Inflammatory macrophage treated with lipopolysaccharide for 4 hours (primary cell): ENCODE data around the gene GRM8.

Experiments used
- DNase-seq: peaks from one replicate; pipeline ENCODE4 v3.0.0-alpha.2; 2020

GRM8 gene

GRCh38 chr7:126656165-126656564 is 596.6 kb downstream of the GRM8 start:
- DNase-seq = no peak

DNA sequence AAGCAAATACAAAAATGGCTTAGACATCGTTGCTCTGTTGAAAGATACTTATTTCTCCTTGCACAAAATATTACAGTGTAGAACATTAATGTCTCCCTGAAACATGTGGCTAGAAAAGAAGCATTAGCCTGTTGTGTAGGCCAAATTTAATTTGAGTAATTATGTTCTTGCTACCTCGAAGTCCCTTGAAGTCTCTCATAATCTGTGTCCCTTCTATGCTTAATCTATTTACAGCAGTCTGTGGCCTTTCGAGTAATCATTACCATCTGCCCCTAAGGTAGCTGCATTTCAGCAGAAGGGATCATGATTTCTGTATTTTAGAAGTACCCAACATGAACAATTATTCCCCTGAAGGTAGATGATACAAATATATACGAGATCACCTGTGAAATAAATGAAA is 615.2 kb downstream of the GRM8 start:
- DNase-seq = no peak

DNA sequence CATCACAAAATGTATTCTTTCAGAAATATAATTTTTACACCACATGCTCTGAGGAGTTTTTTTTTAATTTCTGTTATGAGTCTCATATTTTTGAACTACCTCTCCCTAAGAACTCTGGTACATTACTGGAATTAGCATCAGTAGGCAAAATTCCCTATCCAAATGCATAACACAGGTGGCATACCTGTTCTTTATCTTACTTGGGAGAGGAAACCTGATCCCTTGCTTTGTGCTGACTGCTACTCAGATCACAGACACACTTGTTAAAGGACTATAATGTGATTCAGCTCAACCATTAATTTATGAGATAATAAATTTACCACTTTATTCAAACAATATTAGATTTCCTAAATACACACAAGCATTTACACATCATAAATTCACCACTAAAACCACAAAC is 617.2 kb downstream of the GRM8 start:
- no peak for DNase-seq

DNA sequence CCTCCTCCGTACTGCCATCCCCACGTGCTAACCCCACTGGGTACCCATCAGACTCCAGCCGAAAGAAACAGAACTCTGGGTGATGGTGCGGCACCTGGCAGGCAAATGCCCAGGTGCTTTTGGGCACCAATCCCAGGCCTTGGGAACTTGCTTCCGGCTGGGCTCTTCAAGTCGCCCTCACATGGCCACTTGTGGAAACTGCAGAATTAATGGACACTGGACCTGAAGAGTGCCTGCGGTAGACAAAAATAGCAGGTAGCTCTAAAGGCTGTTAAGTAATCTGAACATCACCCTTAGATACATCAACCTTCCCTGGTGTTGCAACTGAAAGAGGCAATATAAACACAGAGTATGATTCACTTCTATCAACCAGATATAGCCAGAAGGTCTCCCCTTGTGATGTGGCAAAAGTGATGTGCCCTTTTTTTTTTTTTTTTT is 644.4 kb downstream of the GRM8 start:
- DNase-seq = no peak

GRCh38 chr7:126606331-126606730 is 646.4 kb downstream of the GRM8 start:
- DNase-seq = no peak

- DNase-seq = no peak
These were observed 647.2 kb downstream of the GRM8 start for GRCh38 chr7:126605553-126605952.

DNA sequence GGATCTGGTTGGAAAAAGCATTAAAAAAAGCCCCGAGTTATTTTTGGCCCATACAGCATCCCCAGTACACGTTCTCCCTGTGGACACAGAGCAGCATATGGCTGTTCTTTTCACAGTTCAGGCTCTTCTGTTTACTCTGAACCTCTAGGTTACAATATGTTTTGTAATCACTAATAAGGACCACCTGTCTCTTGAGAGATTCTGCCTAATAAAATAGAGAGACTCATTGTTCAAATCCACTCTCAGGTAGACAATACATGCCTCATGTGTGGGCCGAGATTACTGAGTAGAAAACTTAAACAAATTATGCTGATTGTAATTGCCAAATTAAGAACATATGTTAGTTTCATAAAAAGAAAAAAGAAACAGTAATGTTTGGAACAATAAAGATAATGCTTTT is 647.7 kb downstream of the GRM8 start:
- DNase-seq = no peak

DNA sequence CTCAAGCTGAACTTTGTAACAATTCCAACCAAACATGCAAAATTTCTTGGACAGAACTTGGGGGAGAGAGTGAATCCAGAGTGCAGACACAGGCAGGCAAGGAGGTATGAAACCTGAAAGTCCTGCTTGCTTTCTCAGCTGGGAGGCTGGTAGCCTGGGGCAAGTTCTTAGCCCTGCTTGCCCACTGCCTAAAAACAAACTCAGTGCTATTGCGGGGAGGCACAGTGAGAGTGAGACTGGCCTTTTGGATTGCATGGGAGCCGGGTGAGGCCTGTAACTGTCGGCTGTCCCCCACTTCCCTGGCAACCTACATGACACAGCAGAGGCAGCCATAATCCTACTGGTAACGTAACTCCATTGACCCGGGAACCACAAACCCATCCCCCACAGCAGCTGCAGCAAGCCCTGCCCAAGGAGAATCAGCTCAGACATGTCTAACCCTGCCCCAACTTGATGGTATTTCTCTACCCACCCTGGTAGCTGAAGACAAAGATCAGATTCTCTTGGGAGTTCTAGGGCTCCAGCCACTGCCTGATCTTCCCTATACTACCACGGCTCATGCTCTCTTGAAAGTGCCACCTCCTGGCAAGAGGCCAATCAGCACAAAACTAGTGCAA is 663.6 kb downstream of the GRM8 start:
- no peak for DNase-seq

- DNase-seq = no peak
These were observed 674.4 kb downstream of the GRM8 start for GRCh38 chr7:126578338-126578737.

- DNase-seq = no peak
These were observed 678.2 kb downstream of the GRM8 start for GRCh38 chr7:126574276-126575250.

GRCh38 chr7:126570845-126571244 is 681.9 kb downstream of the GRM8 start:
- DNase-seq = no peak

GRCh38 chr7:126569402-126569801 is 683.3 kb downstream of the GRM8 start:
- no peak for DNase-seq

GRCh38 chr7:126557271-126557670 is 695.5 kb downstream of the GRM8 start:
- DNase-seq = no peak

GRCh38 chr7:126541406-126541805 is 711.3 kb downstream of the GRM8 start:
- DNase-seq = no peak

GRCh38 chr7:126535176-126535575 is 717.6 kb downstream of the GRM8 start:
- no peak for DNase-seq

DNA sequence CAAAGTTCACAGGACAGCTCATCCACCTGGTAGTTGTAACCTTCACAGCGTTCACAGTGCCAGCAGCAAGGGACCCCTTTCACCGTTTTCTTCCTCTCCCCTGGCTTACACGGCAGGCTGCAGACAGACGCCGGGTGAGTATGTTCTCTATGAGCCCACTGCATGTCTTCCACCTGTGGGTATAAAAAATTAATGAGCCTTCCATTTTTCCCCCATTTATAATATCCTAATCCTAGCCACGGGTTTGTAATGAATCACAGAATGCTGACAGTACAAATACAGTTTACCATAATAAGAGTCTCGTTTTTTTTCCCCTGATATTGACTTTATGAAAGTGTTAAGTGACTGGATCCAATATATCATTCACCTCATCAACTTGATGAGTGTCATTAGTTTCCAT is 719.0 kb downstream of the GRM8 start:
- no peak for DNase-seq

DNA sequence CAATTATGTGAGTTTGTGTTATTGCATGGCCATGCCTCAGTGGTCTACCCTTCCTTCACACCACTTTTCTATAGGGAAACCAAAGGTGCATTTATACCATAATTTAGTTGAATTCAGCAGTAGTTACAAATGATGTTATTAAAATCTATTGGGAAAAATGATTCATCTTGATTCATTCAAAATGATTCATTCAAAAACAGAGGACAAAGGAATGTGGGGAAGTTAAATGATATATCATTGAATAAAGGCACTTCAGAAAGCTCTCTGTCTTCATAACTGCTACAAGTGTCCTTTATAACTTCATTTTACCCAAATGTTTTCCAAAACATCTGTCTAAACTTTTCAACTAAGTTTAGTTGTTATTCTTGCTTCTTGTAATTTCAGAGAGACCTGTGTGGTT is 722.9 kb downstream of the GRM8 start:
- no peak for DNase-seq

DNA sequence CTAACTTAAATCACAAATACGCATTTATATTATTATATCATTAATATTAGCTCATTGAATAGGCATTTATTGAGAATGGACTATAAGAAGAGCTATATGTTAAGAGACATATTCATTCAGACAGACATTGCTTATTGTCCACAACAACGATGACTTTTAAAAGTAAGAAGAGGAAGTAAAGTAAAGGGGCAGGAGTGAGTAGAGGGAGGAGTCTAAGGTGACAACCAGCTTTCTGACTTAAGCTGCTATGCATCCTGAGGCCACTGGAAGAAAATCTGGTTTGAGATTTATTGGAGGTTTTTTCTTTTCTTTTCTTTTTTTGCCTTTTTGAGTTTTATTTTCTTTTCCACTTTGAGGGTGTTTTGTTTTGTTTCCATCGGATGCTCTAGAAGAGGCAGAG is 723.5 kb downstream of the GRM8 start:
- no peak for DNase-seq

GRCh38 chr7:126525906-126526305 is 726.8 kb downstream of the GRM8 start:
- no peak for DNase-seq

DNA sequence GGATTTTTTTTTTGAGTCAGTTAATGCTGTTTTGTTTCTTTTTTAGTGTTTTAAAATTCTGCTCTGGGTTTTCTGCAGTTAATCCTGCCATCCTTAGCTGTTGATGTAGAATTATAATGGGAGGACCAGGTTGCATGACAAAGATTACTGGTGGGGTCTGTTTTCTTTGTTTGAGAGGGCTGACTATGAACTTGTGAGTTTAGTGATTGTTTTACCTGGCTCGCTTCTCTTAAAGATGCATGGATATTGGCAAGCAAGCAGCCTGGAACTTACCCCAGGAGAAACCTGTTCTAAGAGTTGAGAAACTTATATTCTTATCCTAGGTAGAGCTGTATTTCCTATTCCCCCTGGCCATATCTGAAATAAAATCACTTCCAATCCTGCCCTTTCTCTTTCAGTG is 727.8 kb downstream of the GRM8 start:
- no peak for DNase-seq

DNA sequence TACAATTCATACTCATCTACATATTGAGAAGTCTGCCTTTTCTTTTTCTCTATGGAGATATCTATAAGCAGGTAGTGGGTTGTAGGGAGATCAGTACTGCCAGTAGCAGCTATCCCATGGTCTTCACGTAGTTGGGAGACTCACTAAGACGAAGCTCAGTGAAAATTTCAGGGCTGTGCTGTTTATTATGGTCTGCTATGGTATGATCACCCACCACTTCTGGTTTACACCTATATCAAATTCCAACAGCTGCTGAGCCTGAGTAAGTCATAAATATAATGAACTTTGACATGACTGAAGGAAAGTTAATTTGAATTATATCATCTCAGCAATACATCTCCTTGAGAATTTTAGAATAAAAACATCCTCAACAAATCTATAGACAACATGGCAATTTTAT is 741.7 kb downstream of the GRM8 start:
- DNase-seq = no peak

GRCh38 chr7:126501617-126502016 is 751.1 kb downstream of the GRM8 start:
- no peak for DNase-seq

DNA sequence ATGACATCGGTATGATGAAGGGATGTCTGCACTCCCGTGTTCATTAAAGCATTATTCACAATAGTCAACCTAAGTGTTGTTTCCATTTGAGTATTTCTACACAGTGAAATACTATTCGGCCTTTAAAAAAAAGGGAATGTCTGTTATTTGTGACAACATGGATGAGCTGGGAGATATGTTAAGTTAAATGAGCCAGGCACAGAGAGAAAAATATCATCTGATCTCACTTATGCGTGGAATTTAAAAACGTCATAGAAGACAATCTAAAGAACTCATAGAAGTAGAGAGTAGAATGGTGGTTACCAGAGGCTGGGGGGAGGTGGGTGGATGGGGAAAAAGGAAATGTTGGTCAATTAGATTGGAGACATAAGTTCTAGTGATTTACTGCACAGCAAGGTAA is 753.3 kb downstream of the GRM8 start:
- no peak for DNase-seq

DNA sequence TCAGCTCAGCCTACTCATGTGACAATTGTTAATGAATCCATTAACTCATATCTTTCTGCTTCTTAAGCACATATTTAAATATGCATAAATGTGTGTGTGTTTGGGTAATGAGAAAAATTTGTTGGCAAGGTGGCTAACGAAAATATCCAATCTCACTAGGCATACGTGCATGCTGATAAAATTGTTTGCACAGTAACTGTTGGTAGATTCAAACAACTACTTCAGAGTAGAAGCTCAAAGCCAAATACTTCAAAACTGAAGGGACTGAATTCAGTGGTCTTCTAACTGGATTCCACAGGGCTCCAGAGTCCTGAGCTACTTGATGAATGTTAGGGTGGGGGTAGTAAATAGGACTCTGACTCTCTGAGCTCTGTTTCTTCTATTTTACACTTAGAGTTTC is 757.0 kb downstream of the GRM8 start:
- no peak for DNase-seq
